GM12878 (cell line): Measurements from ENCODE around the gene TCEA2. TPM values are rescaled to one million over a fixed set of nuclear protein-coding genes. Genes with fewer than 3 reads are reported as not detected.
A peak's percentile ranks its signal among the peaks of the same experiment; 100 is the strongest.

Experiments used
- ATAC-seq: fragments of 200-7000 bp; cut with Tn5 transposase; 3 replicates; pipeline ENCODE4 v1.9.1; 2020; ENCODE audit warnings: mild to moderate bottlenecking, moderate library complexity
- BruUV-seq: library from RNA; stranded (reverse); fragments of 400-500 nt; replicated peaks from 2 replicates; lab custom pipeline; 2021; lab: Mats Ljungman, UMichigan
- CTCF ChIA-PET: fragments of 300-600 bp; sonication (Branson Sonifier 250); formaldehyde crosslinking; extraction: SDS; loops from one replicate; lab custom pipeline; 2021; ENCODE audit warnings: inconsistent platforms; lab: Yijun Ruan, JAX
- POLR2A ChIA-PET: fragments of 350-600 bp; formaldehyde crosslinking; extraction: SDS; loops from one replicate; lab custom pipeline; 2021; ENCODE audit warnings: inconsistent platforms; lab: Charles Lee
- RAD21 ChIA-PET: fragments of 300-600 bp; sonication (Branson Sonifier 250); formaldehyde crosslinking; loops from one replicate; lab custom pipeline; 2023; ENCODE audit warnings: antibody characterized with exemption; ENCODE audit not compliant: unreplicated experiment; lab: Charles Lee
- SMC1A ChIA-PET: fragments of 300-600 bp; sonication (Branson Sonifier 250); formaldehyde crosslinking; loops from one replicate; lab custom pipeline; 2023; ENCODE audit not compliant: unreplicated experiment, uncharacterized antibody; lab: Charles Lee
- DNase-seq: peaks from one replicate; pipeline ENCODE4 v3.0.0-alpha.2; 2011; ENCODE audit warnings: low read depth, low spot score
- FAIRE-seq: peaks from 3 replicates; lab custom pipeline; 2011; peaks lifted over from hg19 to GRCh38; lab: Jason Lieb, UNC
- H2AFZ ChIP-seq: 2 replicates; pipeline ENCODE4 v1.6.0; 2011; ENCODE audit warnings: low read depth, low read length, control low read depth; ENCODE audit not compliant: control insufficient read depth
- H3K27ac ChIP-seq: 2 replicates; pipeline ENCODE4 v1.5.1; 2011; ENCODE audit warnings: control low read depth; ENCODE audit not compliant: control insufficient read depth, insufficient read depth
- H3K27me3 ChIP-seq, 2 experiments: replicated peaks in 1 of 2; 2 replicates each; pipeline versions ENCODE4 v1.6.0 to v1.6.1; 2011; ENCODE audit warnings: low read length in 1 of 2; ENCODE audit not compliant: control insufficient read depth in 2 of 2, insufficient read depth in 2 of 2
- H3K36me3 ChIP-seq, 2 experiments: 2 replicates each; pipeline ENCODE4 v1.5.1; 2011; ENCODE audit warnings: low read length in 1 of 2; ENCODE audit not compliant: control insufficient read depth in 2 of 2, insufficient read depth in 2 of 2
- H3K4me1 ChIP-seq: 2 replicates; pipeline ENCODE4 v1.6.1; 2011; ENCODE audit warnings: mild to moderate bottlenecking, low read length, moderate library complexity, mixed read lengths; ENCODE audit not compliant: control insufficient read depth, insufficient read depth
- H3K4me2 ChIP-seq: 2 replicates; pipeline ENCODE4 v1.6.0; 2011; ENCODE audit warnings: control low read depth; ENCODE audit not compliant: control insufficient read depth, insufficient read depth
- H3K4me3 ChIP-seq: fragments of 200-600 bp; sonication (generic); 2 replicates; pipeline ENCODE4 v1.5.1; 2016
- H3K79me2 ChIP-seq: 2 replicates; pipeline ENCODE4 v1.6.0; 2011; ENCODE audit warnings: low read length; ENCODE audit not compliant: control insufficient read depth, insufficient read depth
- H3K9ac ChIP-seq: 2 replicates; pipeline ENCODE4 v1.8.0; 2011; ENCODE audit warnings: low read length, control low read depth, mixed read lengths; ENCODE audit not compliant: control insufficient read depth, insufficient read depth
- H3K9me3 ChIP-seq: replicated peaks from 3 replicates; pipeline ENCODE4 v1.5.1; 2011; ENCODE audit warnings: mild to moderate bottlenecking, low read length; ENCODE audit not compliant: control insufficient read depth, insufficient read depth
- H4K20me1 ChIP-seq: 2 replicates; pipeline ENCODE4 v1.6.0; 2011; ENCODE audit not compliant: control insufficient read depth, insufficient read depth
- ATF7 ChIP-seq: fragments of 450-650 bp; IDR thresholded peaks from 2 replicates; pipeline ENCODE4 v1.6.1; 2016; ENCODE audit warnings: low read depth, mild to moderate bottlenecking
- BACH1 ChIP-seq: fragments of 450-650 bp; IDR thresholded peaks from 2 replicates; pipeline ENCODE4 v1.6.1; 2017; ENCODE audit warnings: mild to moderate bottlenecking, borderline replicate concordance
- BCL11A ChIP-seq: IDR thresholded peaks from 2 replicates; pipeline ENCODE4 v1.6.1; 2011; ENCODE audit warnings: low read depth, low read length
- EGR1 ChIP-seq, 2 experiments: IDR thresholded peaks; 1 replicate in 1 of 2; 2 replicates in 1 of 2; pipeline ENCODE4 v1.6.1; 2011 to 2012; ENCODE audit warnings: low read depth in 2 of 2, low read length in 2 of 2, borderline replicate concordance in 1 of 2, mild to moderate bottlenecking in 1 of 2, moderate library complexity in 1 of 2
- HDAC6 ChIP-seq: fragments of 200-600 bp; sonication (generic); IDR thresholded peaks from one replicate; pipeline ENCODE4 v1.8.0; 2017; ENCODE audit warnings: antibody characterized with exemption; ENCODE audit not compliant: unreplicated experiment
- JUNB ChIP-seq: IDR thresholded peaks from 2 replicates; pipeline ENCODE4 v1.6.1; 2016; ENCODE audit warnings: antibody characterized with exemption, mild to moderate bottlenecking
- PAX8 ChIP-seq: fragments of 450-650 bp; IDR thresholded peaks from 2 replicates; pipeline ENCODE4 v1.6.1; 2017; ENCODE audit warnings: mild to moderate bottlenecking, moderate library complexity
- POLR2A ChIP-seq: IDR thresholded peaks from 2 replicates; pipeline ENCODE4 v1.6.1; 2011; ENCODE audit warnings: low read depth, mild to moderate bottlenecking, low read length
- POLR2AphosphoS2 ChIP-seq: IDR thresholded peaks from 2 replicates; pipeline ENCODE4 v1.6.1; 2011; ENCODE audit warnings: low read depth, mild to moderate bottlenecking, low read length, improper control_type of control experiment, moderate library complexity
- RELA ChIP-seq: fragments of 450-650 bp; IDR thresholded peaks from 2 replicates; pipeline ENCODE4 v1.8.0; 2014; ENCODE audit warnings: borderline replicate concordance; ENCODE audit not compliant: partially characterized antibody
- REST ChIP-seq: IDR thresholded peaks from 2 replicates; pipeline ENCODE4 v1.6.1; 2012; ENCODE audit warnings: mild to moderate bottlenecking, low read depth, low read length
- SMAD5 ChIP-seq: IDR thresholded peaks from 2 replicates; pipeline ENCODE4 v1.6.1; 2016; ENCODE audit warnings: antibody characterized with exemption, low read depth
- TAF1 ChIP-seq: IDR thresholded peaks from 2 replicates; pipeline ENCODE4 v1.6.1; 2011; ENCODE audit warnings: mild to moderate bottlenecking, low read depth, low read length, borderline replicate concordance
- TCF7 ChIP-seq: IDR thresholded peaks from 2 replicates; pipeline ENCODE4 v1.6.1; 2014; ENCODE audit warnings: antibody characterized with exemption, borderline replicate concordance
- WGBS: methylation state at CpG from one replicate; pipeline ENCODE4 v1.1.6; 2016; ENCODE audit warnings: low lambda C conversion rate; ENCODE audit not compliant: insufficient replicate concordance, insufficient coverage; ENCODE audit errors: missing lambda C conversion rate; 5-methylcytosine and 5-hydroxymethylcytosine counted together
- in situ Hi-C: fragments of 300-500 bp; cut with MboI; formaldehyde crosslinking; loops from 9 replicates; pipeline ENCODE4 v1.14.3; 2018; ENCODE audit warnings: mixed read lengths
- intact Hi-C: fragments of 100-400 bp; cut with micrococcal nuclease; formaldehyde crosslinking; loops from one replicate; pipeline ENCODE4 v1.14.2; 2022; ENCODE audit not compliant: unreplicated experiment
- polyA plus RNA-seq, 11 experiments: library from polyadenylated mRNA; depleted of rRNA in 4 of 11; unstranded in 6 of 11; stranded (reverse) in 5 of 11; fragments of >200 nt; fragmentation: Nextera tagmentation in 4 of 11; fragmentation: Illumina TruSeq in 1 of 11; extraction: Ambion mirVana in 4 of 11; extraction: Trizol in 1 of 11; gene quantifications; 1 replicate in 1 of 11; 2 replicates in 10 of 11; pipeline versions ENCODE4 v1.2.1 to v1.2.3, GENCODE V29; 2011 to 2016; ENCODE audit warnings: inconsistent platforms in 2 of 11, missing spikeins in 2 of 11, low read depth in 1 of 11
- total RNA-seq, 4 experiments: library from RNA; depleted of rRNA in 3 of 4; stranded (reverse); fragments of >200 nt in 3 of 4; fragmentation: Illumina TruSeq in 1 of 4; extraction: Trizol in 1 of 4; gene quantifications; 2 replicates each; pipeline versions ENCODE4 v1.2.1 to v1.2.3, GENCODE V29; 2013 to 2021
- TF ChIP-seq, protein P1 (sequence below), 3 experiments: IDR thresholded peaks in 2 of 3; conservative IDR thresholded peaks in 1 of 3; 2 replicates each; pipeline ENCODE4 v1.5.1; 2011; ENCODE audit warnings: low read depth in 3 of 3, low read length in 3 of 3, mild to moderate bottlenecking in 3 of 3, control low read depth in 2 of 3, moderate library complexity in 2 of 3, inconsistent platforms in 1 of 3, mixed read lengths in 1 of 3; ENCODE audit not compliant: control insufficient read depth in 2 of 3, insufficient read depth in 1 of 3; ENCODE audit errors: extremely low read depth in 1 of 3
- TF ChIP-seq, protein P2 (sequence below): fragments of 450-650 bp; conservative IDR thresholded peaks from 2 replicates; pipeline ENCODE4 v1.6.1; 2017; ENCODE audit warnings: mild to moderate bottlenecking, moderate library complexity

Gene TCEA2
- total and polyA plus RNA-seq, 10 of the 15 experiments (the other 5 are each of a cell fraction or from before 2014, with no cell fraction given), result 3.4 to 42.5 (median 13.3) TPM

DNA sequence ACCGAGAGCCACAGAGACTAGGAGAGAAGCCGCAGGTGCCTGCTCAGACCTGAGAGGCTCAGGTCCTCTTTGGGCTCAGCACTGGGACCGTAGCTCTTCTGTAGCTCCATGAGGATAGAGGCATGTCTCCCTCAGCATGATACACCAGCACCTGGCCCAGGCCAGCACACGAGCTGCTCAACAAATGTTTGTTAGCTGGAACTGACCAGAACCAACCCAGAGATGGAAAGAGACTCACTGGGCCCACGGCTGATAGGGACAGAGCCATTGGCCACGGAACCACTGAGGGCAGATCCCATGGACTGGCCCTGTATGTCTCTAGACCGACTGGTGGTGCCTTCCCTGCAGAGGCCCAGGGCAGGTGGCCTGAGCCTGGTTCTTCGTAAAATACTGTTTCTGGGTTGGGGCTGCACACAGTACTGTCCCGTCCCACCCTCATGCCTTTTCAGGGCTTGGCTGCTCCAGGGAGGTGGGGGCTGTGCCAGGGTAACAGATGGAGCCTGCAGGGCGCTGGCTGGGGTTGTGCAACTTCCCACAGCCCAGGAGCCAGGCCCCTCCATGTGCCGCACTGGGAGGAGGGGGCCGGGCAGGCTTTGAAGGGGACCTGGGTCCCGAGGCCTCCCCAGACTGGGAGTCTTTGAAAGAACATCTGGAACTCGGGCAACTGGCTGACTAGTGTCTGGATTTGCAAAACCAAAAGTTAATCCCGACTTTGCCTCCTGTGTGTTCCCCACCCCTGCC, 21.8 kb upstream of the TCEA2 start:
- peak overlapping the region; percentile 64 for H3K4me3 ChIP-seq
- H3K27ac ChIP-seq, result no peak overlapping the region
- ChIA-PET RAD21 (interaction anchor here (0.8 to 7.1 kb wide), 12 partner anchors 13 to 504 kb away, joined by 3 to 92 read pairs (median 4); partner anchors contain the start of genes OPRL1, PRPF6, PTK6 and RGS19), POLR2A (interaction anchor here (0.5 to 7.2 kb wide), 8 partner anchors 13 to 504 kb away, joined by 4 to 63 read pairs (median 8); partner anchors contain the start of genes OPRL1, PRPF6, PTK6 and RGS19), SMC1A (interaction anchor here (0.6 to 6.1 kb wide), 5 partner anchors 13 to 84 kb away, joined by 3 to 52 read pairs (median 3); partner anchors contain the start of genes PRPF6 and SAMD10), CTCF (interaction anchor here (0.5 to 9.1 kb wide), 13 partner anchors 10 to 503 kb away, joined by 3 to 108 read pairs (median 4); partner anchors contain the start of genes OPRL1, PRPF6, RGS19 and SAMD10)
- TF ChIP-seq TAF1 (no peak), POLR2AphosphoS2 (0 out of 2 replicates have a peak, but pooled peaks have one; percentile 13), TCF7 (no peak), PAX8 (no peak), BCL11A (no peak), EGR1 (IDR thresholded peaks at IDR 0.05; ENCODE audit: borderline replicate concordance in 1 of 2, low read depth in 2 of 2, low read length in 2 of 2) (no peak), REST (no peak), HDAC6 (no peak), POLR2A (peak; percentile 55), SMAD5 (0 out of 2 replicates have a peak, but pooled peaks have one; percentile 23), RELA (no peak), ATF7 (no peak), JUNB (no peak), BACH1 (no peak)
- TF ChIP-seq, protein P1, sequence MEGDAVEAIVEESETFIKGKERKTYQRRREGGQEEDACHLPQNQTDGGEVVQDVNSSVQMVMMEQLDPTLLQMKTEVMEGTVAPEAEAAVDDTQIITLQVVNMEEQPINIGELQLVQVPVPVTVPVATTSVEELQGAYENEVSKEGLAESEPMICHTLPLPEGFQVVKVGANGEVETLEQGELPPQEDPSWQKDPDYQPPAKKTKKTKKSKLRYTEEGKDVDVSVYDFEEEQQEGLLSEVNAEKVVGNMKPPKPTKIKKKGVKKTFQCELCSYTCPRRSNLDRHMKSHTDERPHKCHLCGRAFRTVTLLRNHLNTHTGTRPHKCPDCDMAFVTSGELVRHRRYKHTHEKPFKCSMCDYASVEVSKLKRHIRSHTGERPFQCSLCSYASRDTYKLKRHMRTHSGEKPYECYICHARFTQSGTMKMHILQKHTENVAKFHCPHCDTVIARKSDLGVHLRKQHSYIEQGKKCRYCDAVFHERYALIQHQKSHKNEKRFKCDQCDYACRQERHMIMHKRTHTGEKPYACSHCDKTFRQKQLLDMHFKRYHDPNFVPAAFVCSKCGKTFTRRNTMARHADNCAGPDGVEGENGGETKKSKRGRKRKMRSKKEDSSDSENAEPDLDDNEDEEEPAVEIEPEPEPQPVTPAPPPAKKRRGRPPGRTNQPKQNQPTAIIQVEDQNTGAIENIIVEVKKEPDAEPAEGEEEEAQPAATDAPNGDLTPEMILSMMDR (IDR thresholded peaks at IDR 0.05 in 2 of 3, conservative IDR thresholded peaks at IDR 0.05 in 1 of 3; ENCODE audit: control insufficient read depth in 2 of 3, extremely low read depth in 1 of 3, insufficient read depth in 1 of 3, low read depth in 3 of 3, low read length in 3 of 3), result no peak
- TF ChIP-seq, protein P2, sequence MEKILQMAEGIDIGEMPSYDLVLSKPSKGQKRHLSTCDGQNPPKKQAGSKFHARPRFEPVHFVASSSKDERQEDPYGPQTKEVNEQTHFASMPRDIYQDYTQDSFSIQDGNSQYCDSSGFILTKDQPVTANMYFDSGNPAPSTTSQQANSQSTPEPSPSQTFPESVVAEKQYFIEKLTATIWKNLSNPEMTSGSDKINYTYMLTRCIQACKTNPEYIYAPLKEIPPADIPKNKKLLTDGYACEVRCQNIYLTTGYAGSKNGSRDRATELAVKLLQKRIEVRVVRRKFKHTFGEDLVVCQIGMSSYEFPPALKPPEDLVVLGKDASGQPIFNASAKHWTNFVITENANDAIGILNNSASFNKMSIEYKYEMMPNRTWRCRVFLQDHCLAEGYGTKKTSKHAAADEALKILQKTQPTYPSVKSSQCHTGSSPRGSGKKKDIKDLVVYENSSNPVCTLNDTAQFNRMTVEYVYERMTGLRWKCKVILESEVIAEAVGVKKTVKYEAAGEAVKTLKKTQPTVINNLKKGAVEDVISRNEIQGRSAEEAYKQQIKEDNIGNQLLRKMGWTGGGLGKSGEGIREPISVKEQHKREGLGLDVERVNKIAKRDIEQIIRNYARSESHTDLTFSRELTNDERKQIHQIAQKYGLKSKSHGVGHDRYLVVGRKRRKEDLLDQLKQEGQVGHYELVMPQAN, result no peak
- DNase-seq, result no peak
- ATAC-seq, result no peak
- peaks cover 4% of the 10 kb centered on the region for H3K79me2 ChIP-seq
- H3K9me3 ChIP-seq, result no peaks in the 10 kb centered on the region
- no peaks in the 10 kb centered on the region for H4K20me1 ChIP-seq
- BruUV-seq, result no TSS peak
- peaks cover 0 to 3% of the 10 kb centered on the region in 2 experiments; a peak in 1 of 4 replicates for H3K27me3 ChIP-seq
- peak overlapping the region; percentile 84 for H3K9ac ChIP-seq
- intact Hi-C loops (no loop called here), in situ Hi-C loops (no loop called here)
- H3K36me3 ChIP-seq, result no peaks in the 10 kb centered on the region; a peak in 1 of 4 replicates
- H2AFZ ChIP-seq, result no peak overlapping the region
- no peak for FAIRE-seq
- 69% methylated on average over 14 of the region's 15 CpGs for WGBS
- H3K4me1 ChIP-seq, result peaks cover 28% of the 10 kb centered on the region
- peak overlapping the region; percentile 90 for H3K4me2 ChIP-seq
